ENCODE data around the gene PCCA.
"Not testable (repeated sequence)": the region's sequence is repeated elsewhere in the genome, so short reads cannot be mapped to it uniquely, and the experiment has no call there.

DNA sequence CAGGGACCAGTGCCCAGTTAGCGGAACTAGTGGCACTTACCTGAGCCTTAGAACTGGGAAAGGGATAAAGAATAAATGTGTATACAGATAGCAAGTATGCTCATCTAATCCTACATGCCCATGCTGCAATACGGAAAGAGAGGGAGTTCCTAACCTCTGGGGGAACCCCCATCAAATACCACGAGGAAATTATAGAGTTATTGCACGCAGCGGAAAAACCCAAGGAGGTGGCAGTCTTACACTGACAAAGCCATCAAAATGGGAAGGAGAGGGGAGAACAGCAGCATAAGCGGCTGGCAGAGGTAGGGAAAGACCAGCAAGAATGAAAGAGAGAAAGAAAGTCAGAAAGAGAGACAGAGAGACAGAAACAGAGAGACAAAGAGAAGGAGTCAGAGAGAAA is 5.5 kb upstream of the PCCA start:
- not testable (repeated sequence) for TF ChIP-seq POLR2A (IDR thresholded peaks at IDR 0.05; ENCODE audit: low read length); GATA1 (IDR thresholded peaks at IDR 0.05; ENCODE audit: low read depth, low read length)

Data from erythroblast (primary cell).